Adrenal gland (tissue), 12 donors: ENCODE results near the gene RFX1. TPM values are rescaled to one million over a fixed set of nuclear protein-coding genes. Genes with fewer than 3 reads are reported as not detected.
A peak's percentile ranks its signal among the peaks of the same experiment; 100 is the strongest.
"Not testable (repeated sequence)": the region's sequence is repeated elsewhere in the genome, so short reads cannot be mapped to it uniquely, and the experiment has no call there.

Experiments
- DNase-seq, 7 donors: peaks; one replicate each; pipeline ENCODE4 v3.0.0-alpha.2; 2019 to 2020
- H3K27ac ChIP-seq, 5 donors: fragments of 200-600 bp; sonication (generic) in 4 of 5; 1 replicate in 3 of 5; 2 replicates in 2 of 5; pipeline versions ENCODE4 v1.5.1 to v1.8.0; 2016 to 2020; ENCODE audit warnings: mild to moderate bottlenecking in 1 of 5
- H3K27me3 ChIP-seq: fragments of 200-600 bp; 2 replicates; pipeline ENCODE4 v1.8.0; 2021
- H3K36me3 ChIP-seq, 2 donors: fragments of 200-600 bp; replicated peaks in 1 of 2; 1 replicate in 1 of 2; 2 replicates in 1 of 2; pipeline versions ENCODE4 v1.5.1 to v1.8.0; 2018 to 2022
- H3K4me1 ChIP-seq, 2 donors: fragments of 200-600 bp; replicated peaks in 1 of 2; 1 replicate in 1 of 2; 2 replicates in 1 of 2; pipeline versions ENCODE4 v1.5.1 to v1.8.0; 2018 to 2021
- H3K4me3 ChIP-seq, 4 donors: fragments of 200-600 bp; sonication (generic) in 3 of 4; one replicate each; pipeline ENCODE4 v1.5.1; 2016 to 2018
- H3K9me3 ChIP-seq, 3 donors: fragments of 200-600 bp; sonication (generic) in 1 of 3; replicated peaks in 1 of 3; 1 replicate in 2 of 3; 2 replicates in 1 of 3; pipeline versions ENCODE4 v1.5.1 to v1.8.0; 2016 to 2021
- CTCF ChIP-seq, 6 experiments: fragments of 450-650 bp in 4 of 6; fragments of 200-600 bp in 2 of 6; sonication (generic) in 1 of 6; IDR thresholded peaks; 1 replicate in 5 of 6; 2 replicates in 1 of 6; pipeline versions ENCODE4 v1.5.1 to v1.8.0; 2016 to 2021; ENCODE audit warnings: antibody characterized with exemption in 6 of 6, mild to moderate bottlenecking in 2 of 6, moderate library complexity in 1 of 6
- POLR2A ChIP-seq, 2 donors: fragments of 450-650 bp; IDR thresholded peaks; one replicate each; pipeline ENCODE4 v1.6.1; 2017; ENCODE audit warnings: antibody characterized with exemption in 2 of 2, mild to moderate bottlenecking in 2 of 2, moderate library complexity in 1 of 2
- WGBS, 4 donors: extraction: QIAGEN DNeasy Blood & Tissue Kit in 2 of 4; methylation state at CpG; one replicate each; pipeline versions ENCODE4 v1.1.5 to v1.1.7; 2013 to 2017; 5-methylcytosine and 5-hydroxymethylcytosine counted together
- intact Hi-C, 2 donors: fragments of 100-400 bp; cut with DNase I; formaldehyde crosslinking; loops; one replicate each; pipeline versions ENCODE4 v1.14.1 to v1.15.0; 2022 to 2023
- polyA plus RNA-seq, 3 donors: library from polyadenylated mRNA; stranded (reverse); fragments of 200-250 nt in 2 of 3; fragments of 350-450 nt in 1 of 3; fragmentation: Illumina TruSeq in 1 of 3; extraction: RNeasy Lipid Tissue Mini Kit (QIAGEN cat#74804) in 1 of 3; gene quantifications; one replicate each; pipeline ENCODE4 v1.2.3, GENCODE V29; 2013 to 2014
- total RNA-seq, 9 donors: library from RNA; depleted of rRNA in 4 of 9; stranded (reverse); fragments of >200 nt in 4 of 9; fragments of 120-200 nt in 1 of 9; fragmentation: NEBNext Ultra II Directional in 1 of 9; extraction: Animal tissue kit (Norgen Biotek cat#: 25700) in 1 of 9; gene quantifications; one replicate each; pipeline versions ENCODE4 v1.1.0 to v1.2.4, GENCODE V29; 2013 to 2023
- donor health status: healthy with polysubstance abuse.
- donor health status: Bipolar disorder and iron deficiency.
- donor health status: DM: yes; HTN: yes; CAD: no.
- donor health status: DM: no; HTN: no; CAD: no.
- donor health status: DM: no; HTN: no; CAD: no.
- donor health status: DM: yes; HTN: yes; CAD: no.

The RFX1 gene
- total and polyA plus RNA-seq, 12 donors: 1.4 to 21.4 (median 7.0) TPM

GRCh38 chr19:14030997-14031718 is 25.0 kb upstream of the RFX1 start:
- Histone ChIP-seq H3K27ac (peak overlapping the region in 1 of 5 donors; percentile 72), H3K36me3 (no peaks in the 10 kb centered on the region), H3K4me3 (peak overlapping the region in 3 of 4 donors; percentile 11 to 67 (median 37)), H3K4me1 (peaks cover 0 to 9% of the 10 kb centered on the region in 2 donors), H3K9me3 (no peaks in the 10 kb centered on the region), H3K27me3 (no peaks in the 10 kb centered on the region)
- DNase-seq: no peak
- TF ChIP-seq POLR2A (IDR thresholded peaks at IDR 0.05) (no peak), CTCF (IDR thresholded peaks at IDR 0.05) (no peak)
- intact Hi-C loops: no loop called here
- 23 to 58% (median 37%) methylated on average over 5 to 20 of the region's 20 CpGs for WGBS, 4 donors

GRCh38 chr19:14028901-14029300 is 22.8 kb upstream of the RFX1 start:
- Histone ChIP-seq H3K27ac (no peak overlapping the region), H3K4me3 (no peak overlapping the region), H3K36me3 (no peaks in the 10 kb centered on the region), H3K4me1 (peaks cover 0 to 9% of the 10 kb centered on the region in 2 donors), H3K9me3 (no peaks in the 10 kb centered on the region), H3K27me3 (no peaks in the 10 kb centered on the region)
- TF ChIP-seq CTCF (IDR thresholded peaks at IDR 0.05) (no peak), POLR2A (IDR thresholded peaks at IDR 0.05) (no peak)
- intact Hi-C loops: no loop called here
- 71 to 79% (median 76%) methylated on average over 4 of the region's 4 CpGs for WGBS, 4 donors
- no peak for DNase-seq

- TF ChIP-seq POLR2A (IDR thresholded peaks at IDR 0.05) (no peak), CTCF (IDR thresholded peaks at IDR 0.05) (no peak)
- peaks cover 0 to 9% of the 10 kb centered on the region in 2 donors for H3K4me1 ChIP-seq
- intact Hi-C loops: no loop called here
- no peak for DNase-seq
- no peaks in the 10 kb centered on the region for H3K9me3 ChIP-seq
- H3K27me3 ChIP-seq: no peaks in the 10 kb centered on the region
- H3K36me3 ChIP-seq: no peaks in the 10 kb centered on the region
- no peak within 1 kb of the TSS for H3K27ac ChIP-seq
- H3K4me3 ChIP-seq: no peak within 1 kb of the TSS
- WGBS, 4 donors: 49 to 79% (median 75%) methylated on average over 3 to 24 of the region's 24 CpGs
Observed at GRCh38 chr19:14027856-14028450, 21.8 kb upstream of the RFX1 start, which contains the start of gene RLN3. TSS of gene RLN3 (plus strand) at chr19:14028148. CDS start at chr19:14028205, 57 bp downstream.

GRCh38 chr19:14026652-14027192 is 20.6 kb upstream of the RFX1 start:
- intact Hi-C loops, H3K27ac ChIP-seq, H3K4me1 ChIP-seq, H3K9me3 ChIP-seq, H3K4me3 ChIP-seq, H3K27me3 ChIP-seq, H3K36me3 ChIP-seq, DNase-seq: not testable (repeated sequence)
- WGBS, 4 donors: 85 to 93% (median 88%) methylated on average over 5 of the region's 5 CpGs
